Stimulated activated CD8-positive, alpha-beta memory T cell treated with anti-CD3 and anti-CD28 coated beads, Interleukin-15, amount 100 ng/mL, for 1 hour (primary cell): ENCODE data around the gene GPX7.

Experiments used
- DNase-seq: peaks from one replicate; pipeline ENCODE4 v3.0.0-alpha.2; 2020; ENCODE audit warnings: low read depth

The GPX7 gene

GRCh38 chr1:52588027-52588426 lies 14.1 kb upstream of the GPX7 start:
- no peak for DNase-seq

GRCh38 chr1:52588535-52588934 lies 13.6 kb upstream of the GPX7 start:
- no peak for DNase-seq

GRCh38 chr1:52590266-52590665 lies 11.9 kb upstream of the GPX7 start:
- DNase-seq = no peak

GRCh38 chr1:52592637-52593323 lies 9.4 kb upstream of the GPX7 start:
- no peak for DNase-seq

GRCh38 chr1:52593495-52593894 lies 8.7 kb upstream of the GPX7 start:
- DNase-seq = no peak

GRCh38 chr1:52595061-52595460 lies 7.1 kb upstream of the GPX7 start:
- DNase-seq = no peak

GRCh38 chr1:52597912-52598311 lies 4.3 kb upstream of the GPX7 start:
- DNase-seq = no peak

GRCh38 chr1:52598729-52599128 lies 3.4 kb upstream of the GPX7 start:
- DNase-seq = no peak

GRCh38 chr1:52599236-52599635 lies 2.9 kb upstream of the GPX7 start:
- no peak for DNase-seq

GRCh38 chr1:52600533-52601179 lies 1.5 kb upstream of the GPX7 start:
- DNase-seq = no peak

GRCh38 chr1:52601519-52601918 lies 652 bp upstream of the GPX7 start:
- DNase-seq = no peak

- DNase-seq = no peak
These were observed 857 bp downstream of the GPX7 start for GRCh38 chr1:52602856-52603600.

- no peak for DNase-seq
These were observed 1.5 kb downstream of the GPX7 start for GRCh38 chr1:52603630-52604029.

GRCh38 chr1:52604063-52604770 lies 2.0 kb downstream of the GPX7 start:
- DNase-seq = no peak

- no peak for DNase-seq
These were observed 11.6 kb downstream of the GPX7 start for GRCh38 chr1:52613636-52614373.

GRCh38 chr1:52614671-52615070 lies 12.5 kb downstream of the GPX7 start:
- DNase-seq = no peak

- DNase-seq = no peak
These were observed 13.4 kb downstream of the GPX7 start for GRCh38 chr1:52615489-52616042.

GRCh38 chr1:52621950-52622349 lies 19.8 kb downstream of the GPX7 start:
- DNase-seq = no peak

- DNase-seq = no peak
These were observed 21.6 kb downstream of the GPX7 start for GRCh38 chr1:52623812-52624211.

GRCh38 chr1:52627028-52627427 lies 24.9 kb downstream of the GPX7 start:
- DNase-seq = no peak

GRCh38 chr1:52628614-52629324 lies 26.6 kb downstream of the GPX7 start:
- no peak for DNase-seq
